Endodermal cell (in vitro differentiated cells): ENCODE data around the gene UBA6. TPM values are rescaled to one million over a fixed set of nuclear protein-coding genes. Genes with fewer than 3 reads are reported as not detected.

Experiments
- DNase-seq: peaks from one replicate; pipeline ENCODE4 v3.0.0-alpha.2; 2017
- H3K27ac ChIP-seq: 2 replicates; pipeline ENCODE4 v1.5.1; 2013; ENCODE audit warnings: mild to moderate bottlenecking, low read depth, low read length, moderate library complexity
- H3K27me3 ChIP-seq: 2 replicates; pipeline ENCODE4 v1.6.1; 2013; ENCODE audit warnings: mild to moderate bottlenecking, low read length, moderate library complexity; ENCODE audit not compliant: insufficient read depth, control insufficient read depth, poor library complexity, severe bottlenecking
- H3K36me3 ChIP-seq: 2 replicates; pipeline ENCODE4 v1.7.0; 2013; ENCODE audit warnings: mild to moderate bottlenecking, low read length, moderate library complexity; ENCODE audit not compliant: control insufficient read depth, insufficient read depth
- H3K4me1 ChIP-seq: one replicate; pipeline ENCODE4 v1.7.0; 2013; ENCODE audit warnings: low read length; ENCODE audit not compliant: control insufficient read depth, insufficient read depth
- H3K4me3 ChIP-seq: 2 replicates; pipeline ENCODE4 v1.5.1; 2013; ENCODE audit warnings: mild to moderate bottlenecking, low read length, moderate library complexity
- H3K9ac ChIP-seq: 2 replicates; pipeline ENCODE4 v1.6.1; 2013; ENCODE audit warnings: mild to moderate bottlenecking, low read length, moderate library complexity; ENCODE audit not compliant: poor library complexity, severe bottlenecking; ENCODE audit errors: extremely low read depth
- H3K9me3 ChIP-seq: 2 replicates; pipeline ENCODE4 v1.6.1; 2013; ENCODE audit warnings: mild to moderate bottlenecking, low read length, moderate library complexity; ENCODE audit not compliant: control insufficient read depth
- H3K27ac Mint-ChIP-seq: 2 replicates; pipeline ENCODE4 v1.8.0; 2020; ENCODE audit warnings: mixed read lengths
- H3K27me3 Mint-ChIP-seq: 2 replicates; pipeline ENCODE4 v1.8.0; 2021; ENCODE audit warnings: mild to moderate bottlenecking, mixed read lengths; ENCODE audit not compliant: insufficient read depth
- H3K36me3 Mint-ChIP-seq: 2 replicates; pipeline ENCODE4 v1.8.0; 2020; ENCODE audit warnings: low read depth, mixed read lengths
- H3K4me1 Mint-ChIP-seq: 2 replicates; pipeline ENCODE4 v1.8.0; 2020; ENCODE audit warnings: mixed read lengths
- H3K4me3 Mint-ChIP-seq: 2 replicates; pipeline ENCODE4 v1.8.0; 2020; ENCODE audit warnings: mild to moderate bottlenecking, moderate library complexity, mixed read lengths
- H3K9me3 Mint-ChIP-seq: 2 replicates; pipeline ENCODE4 v1.8.0; 2020; ENCODE audit warnings: mild to moderate bottlenecking, mixed read lengths
- WGBS, 2 experiments: methylation state at CpG; one replicate each; pipeline versions ENCODE4 v1.1.5 to v1.1.7; 2013; ENCODE audit warnings: missing lambda C conversion rate in 2 of 2, mixed read lengths in 1 of 2; ENCODE audit not compliant: insufficient coverage in 1 of 2, insufficient read length in 1 of 2; 5-methylcytosine and 5-hydroxymethylcytosine counted together
- total RNA-seq, 2 donors: library from RNA; stranded (reverse); fragmentation: NEBNext Ultra II Directional in 1 of 2; extraction: Animal tissue kit (Norgen Biotek cat#: 25700) in 1 of 2; gene quantifications; 2 replicates in 1 of 2; 3 replicates in 1 of 2; pipeline ENCODE4 v1.2.1, GENCODE V29; 2021
- TF ChIP-seq, protein P1 (sequence below): fragments of 200-600 bp; sonication (generic); conservative IDR thresholded peaks from 2 replicates; pipeline ENCODE4 v1.5.0; 2021; ENCODE audit warnings: antibody characterized with exemption, mild to moderate bottlenecking

The UBA6 gene
- total RNA-seq, 2 donors from 2014 or later, result 83.1 to 117 TPM

DNA sequence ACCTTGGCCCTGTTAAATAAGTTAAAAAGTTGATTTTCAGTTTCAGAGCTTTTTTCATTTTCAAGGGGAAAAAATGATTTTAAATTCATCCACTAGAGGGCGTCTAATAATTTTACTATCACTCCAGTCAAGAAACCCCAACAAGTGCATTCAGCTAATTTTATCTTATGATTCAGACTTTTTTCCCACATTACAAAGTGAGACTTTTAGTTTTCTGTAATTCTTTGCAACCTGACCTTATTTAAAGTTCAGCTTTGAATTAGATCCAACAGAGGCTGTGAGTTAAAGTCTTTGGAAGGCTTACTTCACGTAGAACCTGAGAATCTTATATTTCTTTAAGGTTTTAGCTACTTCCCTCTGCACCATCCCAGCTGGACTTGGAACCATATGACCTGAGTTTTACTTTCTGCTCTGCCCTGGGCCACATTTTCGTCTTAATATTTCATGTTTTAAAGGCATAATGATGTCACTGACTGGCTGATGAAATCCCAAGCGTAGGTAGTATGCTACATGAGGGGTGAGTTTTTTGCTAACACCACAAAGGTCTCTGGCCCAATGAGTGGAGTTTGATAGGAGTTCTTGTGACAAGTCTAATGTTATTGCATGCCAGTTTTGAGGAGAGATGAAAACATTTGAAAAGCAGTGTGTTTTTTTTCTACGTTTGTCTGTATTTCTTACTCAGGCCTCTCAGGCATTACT, 46.0 kb upstream of the UBA6 start:
- DNase-seq, result no peak
- H3K27me3 Mint-ChIP-seq, result no peaks in the 10 kb centered on the region
- WGBS, 2 experiments, result 66 to 100% methylated on average over 3 to 5 of the region's 5 CpGs

GRCh38 chr4:67744561-67745283, 43.8 kb upstream of the UBA6 start:
- Histone ChIP-seq H3K4me1 (no peaks in the 10 kb centered on the region), H3K27me3 (no peaks in the 10 kb centered on the region), H3K36me3 (no peaks in the 10 kb centered on the region), H3K9ac (no peak overlapping the region), H3K9me3 (no peaks in the 10 kb centered on the region), H3K27ac (no peak overlapping the region), H3K4me3 (no peak overlapping the region)
- Mint-ChIP-seq H3K4me3 (no peak overlapping the region), H3K36me3 (no peaks in the 10 kb centered on the region), H3K9me3 (no peaks in the 10 kb centered on the region), H3K27ac (no peak overlapping the region), H3K4me1 (peaks cover 6% of the 10 kb centered on the region), H3K27me3 (no peaks in the 10 kb centered on the region)
- TF ChIP-seq, protein P1, sequence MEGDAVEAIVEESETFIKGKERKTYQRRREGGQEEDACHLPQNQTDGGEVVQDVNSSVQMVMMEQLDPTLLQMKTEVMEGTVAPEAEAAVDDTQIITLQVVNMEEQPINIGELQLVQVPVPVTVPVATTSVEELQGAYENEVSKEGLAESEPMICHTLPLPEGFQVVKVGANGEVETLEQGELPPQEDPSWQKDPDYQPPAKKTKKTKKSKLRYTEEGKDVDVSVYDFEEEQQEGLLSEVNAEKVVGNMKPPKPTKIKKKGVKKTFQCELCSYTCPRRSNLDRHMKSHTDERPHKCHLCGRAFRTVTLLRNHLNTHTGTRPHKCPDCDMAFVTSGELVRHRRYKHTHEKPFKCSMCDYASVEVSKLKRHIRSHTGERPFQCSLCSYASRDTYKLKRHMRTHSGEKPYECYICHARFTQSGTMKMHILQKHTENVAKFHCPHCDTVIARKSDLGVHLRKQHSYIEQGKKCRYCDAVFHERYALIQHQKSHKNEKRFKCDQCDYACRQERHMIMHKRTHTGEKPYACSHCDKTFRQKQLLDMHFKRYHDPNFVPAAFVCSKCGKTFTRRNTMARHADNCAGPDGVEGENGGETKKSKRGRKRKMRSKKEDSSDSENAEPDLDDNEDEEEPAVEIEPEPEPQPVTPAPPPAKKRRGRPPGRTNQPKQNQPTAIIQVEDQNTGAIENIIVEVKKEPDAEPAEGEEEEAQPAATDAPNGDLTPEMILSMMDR, result no peak
- no peak for DNase-seq
- 82 to 89% methylated on average over 2 to 4 of the region's 4 CpGs for WGBS, 2 experiments

More for the DNA sequence above, 46.0 kb upstream of the UBA6 start:
- peaks cover 3% of the 10 kb centered on the region for H3K4me1 Mint-ChIP-seq
- no peaks in the 10 kb centered on the region for H3K9me3 ChIP-seq
- no peak overlapping the region for H3K27ac ChIP-seq
- no peak overlapping the region for H3K4me3 Mint-ChIP-seq
- H3K9ac ChIP-seq, result no peak overlapping the region
- H3K9me3 Mint-ChIP-seq, result no peaks in the 10 kb centered on the region
- no peaks in the 10 kb centered on the region for H3K36me3 ChIP-seq
- H3K4me1 ChIP-seq, result no peaks in the 10 kb centered on the region
- H3K36me3 Mint-ChIP-seq, result no peaks in the 10 kb centered on the region
- H3K27me3 ChIP-seq, result no peaks in the 10 kb centered on the region
- TF ChIP-seq, protein P1, result peak; percentile 83
- no peak overlapping the region for H3K4me3 ChIP-seq
- no peak overlapping the region for H3K27ac Mint-ChIP-seq

- 95 to 96% methylated on average over 3 of the region's 3 CpGs for WGBS, 2 experiments
- Mint-ChIP-seq H3K27me3 (no peaks in the 10 kb centered on the region), H3K36me3 (no peaks in the 10 kb centered on the region), H3K9me3 (no peaks in the 10 kb centered on the region), H3K4me1 (peaks cover 6% of the 10 kb centered on the region), H3K27ac (no peak overlapping the region), H3K4me3 (no peak overlapping the region)
- no peak for DNase-seq
- H3K27ac ChIP-seq, result no peak overlapping the region
- H3K9me3 ChIP-seq, result no peaks in the 10 kb centered on the region
- no peak overlapping the region for H3K9ac ChIP-seq
- no peak overlapping the region for H3K4me3 ChIP-seq
- no peaks in the 10 kb centered on the region for H3K36me3 ChIP-seq
- H3K4me1 ChIP-seq, result no peaks in the 10 kb centered on the region
- H3K27me3 ChIP-seq, result no peaks in the 10 kb centered on the region
- TF ChIP-seq, protein P1, result no peak
These were observed 42.2 kb upstream of the UBA6 start for GRCh38 chr4:67743194-67743593.
